ENCODE data around the gene S1PR3. TPM values are rescaled to one million over a fixed set of nuclear protein-coding genes. Genes with fewer than 3 reads are reported as not detected.

S1PR3 gene
- polyA plus RNA-seq, 2 of the 4 experiments (the other 2 are of a cell fraction), result 26.4 to 33.7 TPM

GRCh38 chr9:89008055-89008743 is 16.9 kb downstream of the S1PR3 start (continued):
- TF ChIP-seq KDM5A (IDR thresholded peaks at IDR 0.05) (no peak), EP300 (IDR thresholded peaks at IDR 0.05) (no peak)

GRCh38 chr9:89008744-89009545 is 17.7 kb downstream of the S1PR3 start:
- ChIA-PET POLR2A (no interaction called here), CTCF (interaction anchor here (1.1 to 1.8 kb wide), 6 partner anchors 8 to 416 kb away, joined by 3 to 5 read pairs (median 4); no protein-coding TSS in a partner anchor)
- Histone ChIP-seq H3K4me3 (no peak overlapping the region), H3K9me3 (no peaks in the 10 kb centered on the region), H3K27ac (no peak overlapping the region), H3K4me1 (no peaks in the 10 kb centered on the region), H3K4me2 (no peak overlapping the region)
- 83% methylated on average over 12 of the region's 12 CpGs for WGBS (ENCODE audit: missing lambda C conversion rate)
- FAIRE-seq (no peak), ATAC-seq (peak; percentile 51 to 79; a peak in 3 of 6 replicates), DNase-seq (ENCODE audit: low read depth in 1 of 2, low spot score in 1 of 2) (no peak)
- TF ChIP-seq REST (IDR thresholded peaks at IDR 0.05) (no peak), HOXB5 (CRISPR knock-in tag; IDR thresholded peaks at IDR 0.05) (no peak), ATOH8 (CRISPR knock-in tag; IDR thresholded peaks at IDR 0.05; ENCODE audit: low read depth) (no peak), RAD21 (conservative IDR thresholded peaks at IDR 0.05 in 1 of 2, IDR thresholded peaks at IDR 0.05 in 1 of 2) (peak in 1 of 2 experiments; percentile 28; a peak in 2 of 5 replicates), JUNB (IDR thresholded peaks at IDR 0.05) (no peak)

GRCh38 chr9:89009546-89009840 is 18.2 kb downstream of the S1PR3 start:
- no peak for TF ChIP-seq NR3C1 (IDR thresholded peaks at IDR 0.05)
- no peak for TF ChIP-seq MYC (IDR thresholded peaks at IDR 0.05; ENCODE audit: borderline replicate concordance, low read length)
- TF ChIP-seq HEYL (CRISPR knock-in tag; IDR thresholded peaks at IDR 0.05), result no peak
- TF ChIP-seq RARB (CRISPR knock-in tag; IDR thresholded peaks at IDR 0.05), result no peak
- TF ChIP-seq BCL3 (IDR thresholded peaks at IDR 0.05), result no peak
- no peak for TF ChIP-seq MAX (IDR thresholded peaks at IDR 0.05)
- TF ChIP-seq ZSCAN20 (CRISPR knock-in tag; IDR thresholded peaks at IDR 0.05), result no peak
- no peak for TF ChIP-seq E2F6 (IDR thresholded peaks at IDR 0.05; ENCODE audit: borderline replicate concordance, low read depth)
- no peak for TF ChIP-seq RFX5 (IDR thresholded peaks at IDR 0.05)
- no peak for TF ChIP-seq USF2 (IDR thresholded peaks at IDR 0.05)
- no peak for TF ChIP-seq SREBF2 (IDR thresholded peaks at IDR 0.05)
- TF ChIP-seq JUNB (IDR thresholded peaks at IDR 0.05), result no peak
- no peak for TF ChIP-seq HOXA7 (CRISPR knock-in tag; IDR thresholded peaks at IDR 0.05)
- no peak for TF ChIP-seq GATA3 (IDR thresholded peaks at IDR 0.05; ENCODE audit: borderline replicate concordance)
- TF ChIP-seq PBX3 (IDR thresholded peaks at IDR 0.05), result no peak
- TF ChIP-seq CTCF (IDR thresholded peaks at IDR 0.05), result no peak
- ChIA-PET CTCF (interaction anchor here (0.7 to 1.8 kb wide), 8 partner anchors 7 to 431 kb away, joined by 3 to 5 read pairs (median 4); no protein-coding TSS in a partner anchor), POLR2A (no interaction called here)
- no peak for DNase-seq (ENCODE audit: low read depth in 1 of 2, low spot score in 1 of 2)
- H3K9me3 ChIP-seq, result no peaks in the 10 kb centered on the region
- no peak overlapping the region for H3K4me3 ChIP-seq
- no peaks in the 10 kb centered on the region for H3K4me1 ChIP-seq
- no peak for FAIRE-seq
- WGBS (ENCODE audit: missing lambda C conversion rate), result 95% methylated on average over 9 of the region's 9 CpGs
- H3K4me2 ChIP-seq, result no peak overlapping the region
- no peak overlapping the region for H3K27ac ChIP-seq
- no peak; a peak in 1 of 6 replicates for ATAC-seq

All from A549 (cell line).